ENCODE measurements around the gene OTOF.

DNA sequence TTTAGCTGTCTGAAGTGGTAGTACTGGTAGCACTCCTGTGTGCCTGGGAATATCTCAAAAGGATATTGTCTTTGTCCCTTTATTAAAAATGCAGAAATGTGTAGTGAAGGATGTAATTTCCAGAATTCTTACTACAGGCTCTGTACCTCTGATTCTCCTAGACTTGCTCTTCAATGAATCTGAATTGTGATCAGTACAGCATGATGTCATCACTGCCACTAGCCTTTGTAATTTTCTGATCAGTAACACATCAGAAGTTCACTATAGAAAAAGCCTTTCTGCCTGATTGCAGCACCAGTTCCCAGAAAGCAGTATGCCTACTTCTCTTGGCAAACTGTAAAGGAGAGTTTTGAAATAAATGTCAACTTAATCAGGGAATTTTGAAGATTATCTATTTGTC, 29.2 kb upstream of the OTOF start:
- TF ChIP-seq, protein P1, sequence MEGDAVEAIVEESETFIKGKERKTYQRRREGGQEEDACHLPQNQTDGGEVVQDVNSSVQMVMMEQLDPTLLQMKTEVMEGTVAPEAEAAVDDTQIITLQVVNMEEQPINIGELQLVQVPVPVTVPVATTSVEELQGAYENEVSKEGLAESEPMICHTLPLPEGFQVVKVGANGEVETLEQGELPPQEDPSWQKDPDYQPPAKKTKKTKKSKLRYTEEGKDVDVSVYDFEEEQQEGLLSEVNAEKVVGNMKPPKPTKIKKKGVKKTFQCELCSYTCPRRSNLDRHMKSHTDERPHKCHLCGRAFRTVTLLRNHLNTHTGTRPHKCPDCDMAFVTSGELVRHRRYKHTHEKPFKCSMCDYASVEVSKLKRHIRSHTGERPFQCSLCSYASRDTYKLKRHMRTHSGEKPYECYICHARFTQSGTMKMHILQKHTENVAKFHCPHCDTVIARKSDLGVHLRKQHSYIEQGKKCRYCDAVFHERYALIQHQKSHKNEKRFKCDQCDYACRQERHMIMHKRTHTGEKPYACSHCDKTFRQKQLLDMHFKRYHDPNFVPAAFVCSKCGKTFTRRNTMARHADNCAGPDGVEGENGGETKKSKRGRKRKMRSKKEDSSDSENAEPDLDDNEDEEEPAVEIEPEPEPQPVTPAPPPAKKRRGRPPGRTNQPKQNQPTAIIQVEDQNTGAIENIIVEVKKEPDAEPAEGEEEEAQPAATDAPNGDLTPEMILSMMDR (IDR thresholded peaks at IDR 0.05) = no peak
- no peak for TF ChIP-seq POLR2A (IDR thresholded peaks at IDR 0.05)
